ENCODE results near the gene DMRTB1.

DNA sequence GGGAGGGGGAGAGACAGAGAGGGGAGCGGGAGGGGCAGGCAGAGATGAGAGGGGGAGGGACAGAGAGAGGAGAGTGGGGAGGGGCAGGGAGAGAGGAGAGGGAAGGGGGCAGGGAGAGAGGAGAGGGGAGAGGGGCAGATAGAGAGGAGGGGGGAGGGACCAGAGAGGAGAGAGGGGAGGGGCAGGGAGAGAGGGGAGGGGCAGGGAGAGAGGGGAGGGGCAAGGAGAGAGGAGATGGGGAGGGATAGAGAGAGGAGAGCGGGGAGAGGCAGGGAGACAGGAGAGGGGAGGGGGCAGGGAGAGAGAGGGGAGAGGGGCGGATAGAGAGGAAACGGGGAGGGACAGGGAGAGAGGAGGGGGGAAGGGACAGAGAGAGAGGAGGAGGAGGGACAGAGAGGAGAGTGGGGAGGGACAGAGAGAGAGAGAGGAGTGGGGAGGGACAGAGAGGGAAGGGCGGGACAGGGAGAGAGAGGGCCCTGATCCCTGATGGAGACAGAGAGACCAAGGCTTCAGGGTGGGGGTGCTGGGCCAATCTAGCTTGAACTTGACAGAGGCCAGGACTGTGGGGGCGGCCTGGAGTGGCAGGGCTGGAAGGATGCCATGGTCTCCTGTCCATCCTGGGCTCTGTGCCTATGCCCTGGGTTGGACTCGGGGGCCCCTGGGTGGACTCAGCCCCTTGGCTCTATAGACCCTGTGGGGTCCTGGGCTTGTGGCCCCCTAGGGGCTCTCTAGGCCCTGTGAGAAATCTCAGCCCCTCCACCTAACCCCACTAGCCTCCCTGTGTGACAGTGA, 43.6 kb downstream of the DMRTB1 start:
- TF ChIP-seq EZH2 (IDR thresholded peaks at IDR 0.05): no peak
- TF ChIP-seq, protein P1, sequence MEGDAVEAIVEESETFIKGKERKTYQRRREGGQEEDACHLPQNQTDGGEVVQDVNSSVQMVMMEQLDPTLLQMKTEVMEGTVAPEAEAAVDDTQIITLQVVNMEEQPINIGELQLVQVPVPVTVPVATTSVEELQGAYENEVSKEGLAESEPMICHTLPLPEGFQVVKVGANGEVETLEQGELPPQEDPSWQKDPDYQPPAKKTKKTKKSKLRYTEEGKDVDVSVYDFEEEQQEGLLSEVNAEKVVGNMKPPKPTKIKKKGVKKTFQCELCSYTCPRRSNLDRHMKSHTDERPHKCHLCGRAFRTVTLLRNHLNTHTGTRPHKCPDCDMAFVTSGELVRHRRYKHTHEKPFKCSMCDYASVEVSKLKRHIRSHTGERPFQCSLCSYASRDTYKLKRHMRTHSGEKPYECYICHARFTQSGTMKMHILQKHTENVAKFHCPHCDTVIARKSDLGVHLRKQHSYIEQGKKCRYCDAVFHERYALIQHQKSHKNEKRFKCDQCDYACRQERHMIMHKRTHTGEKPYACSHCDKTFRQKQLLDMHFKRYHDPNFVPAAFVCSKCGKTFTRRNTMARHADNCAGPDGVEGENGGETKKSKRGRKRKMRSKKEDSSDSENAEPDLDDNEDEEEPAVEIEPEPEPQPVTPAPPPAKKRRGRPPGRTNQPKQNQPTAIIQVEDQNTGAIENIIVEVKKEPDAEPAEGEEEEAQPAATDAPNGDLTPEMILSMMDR (IDR thresholded peaks at IDR 0.05): no peak

Data from neural progenitor cell (in vitro differentiated cells).